Loucy (cell line): ENCODE data around the gene ANAPC16.
"Not testable (repeated sequence)": the region's sequence is repeated elsewhere in the genome, so short reads cannot be mapped to it uniquely, and the experiment has no call there.

Source experiments
- H2AFZ ChIP-seq: fragments of 200-600 bp; sonication (generic); 2 replicates; pipeline ENCODE4 v1.6.0; 2016; ENCODE audit warnings: antibody characterized with exemption, mild to moderate bottlenecking, low read length, moderate library complexity
- H3F3A ChIP-seq: fragments of 200-600 bp; 2 replicates; pipeline ENCODE4 v1.6.0; 2016; ENCODE audit warnings: antibody characterized with exemption, low read depth, mild to moderate bottlenecking
- H3K27me3 ChIP-seq: fragments of 200-600 bp; sonication (generic); 2 replicates; pipeline ENCODE4 v1.6.1; 2014; ENCODE audit warnings: low read length, mild to moderate bottlenecking; ENCODE audit not compliant: insufficient read depth, poor library complexity, severe bottlenecking
- H3K36me3 ChIP-seq: fragments of 200-600 bp; sonication (generic); 2 replicates; pipeline ENCODE4 v1.6.1; 2016; ENCODE audit warnings: low read length; ENCODE audit not compliant: insufficient read depth
- H3K4me1 ChIP-seq: fragments of 200-600 bp; sonication (generic); 2 replicates; pipeline ENCODE4 v1.5.1; 2014; ENCODE audit warnings: low read length, mild to moderate bottlenecking; ENCODE audit not compliant: insufficient read depth, poor library complexity, severe bottlenecking
- H3K4me2 ChIP-seq: fragments of 200-600 bp; sonication (generic); 2 replicates; pipeline ENCODE4 v1.6.0; 2014; ENCODE audit warnings: antibody characterized with exemption, low read length, low read depth, mild to moderate bottlenecking; ENCODE audit not compliant: poor library complexity, severe bottlenecking
- H3K4me3 ChIP-seq: fragments of 200-600 bp; sonication (generic); 2 replicates; pipeline ENCODE4 v1.5.1; 2014; ENCODE audit warnings: low read length, mild to moderate bottlenecking, mixed read lengths; ENCODE audit not compliant: poor library complexity, severe bottlenecking
- H3K79me2 ChIP-seq: fragments of 200-600 bp; sonication (generic); 2 replicates; pipeline ENCODE4 v1.6.1; 2014; ENCODE audit warnings: low read length; ENCODE audit not compliant: insufficient read depth
- H3K9ac ChIP-seq: fragments of 200-600 bp; sonication (generic); 2 replicates; pipeline ENCODE4 v1.6.0; 2014; ENCODE audit warnings: mild to moderate bottlenecking, low read depth, low read length, moderate library complexity; ENCODE audit not compliant: poor library complexity, severe bottlenecking
- H3K9me2 ChIP-seq: fragments of 200-600 bp; sonication (generic); replicated peaks from 2 replicates; pipeline ENCODE4 v1.6.1; 2016; ENCODE audit warnings: low read depth, low read length, mixed read lengths
- H3K9me3 ChIP-seq: fragments of 200-600 bp; sonication (generic); 2 replicates; pipeline ENCODE4 v1.6.1; 2014; ENCODE audit warnings: mild to moderate bottlenecking, antibody characterized with exemption, low read length, low read depth; ENCODE audit not compliant: insufficient read depth
- H4K20me1 ChIP-seq: fragments of 200-600 bp; sonication (generic); 2 replicates; pipeline ENCODE4 v1.6.0; 2014; ENCODE audit warnings: antibody characterized with exemption, low read length, mild to moderate bottlenecking; ENCODE audit not compliant: insufficient read depth, poor library complexity, severe bottlenecking
- CTCF ChIP-seq: fragments of 200-600 bp; sonication (generic); conservative IDR thresholded peaks from 2 replicates; pipeline ENCODE4 v1.5.1; 2014; ENCODE audit warnings: mild to moderate bottlenecking, antibody characterized with exemption, low read length
- EZH2phosphoT487 ChIP-seq: fragments of 200-600 bp; IDR thresholded peaks from 2 replicates; pipeline ENCODE4 v1.6.1; 2018; ENCODE audit warnings: antibody characterized with exemption, mild to moderate bottlenecking, moderate library complexity, borderline replicate concordance

ANAPC16 gene

GRCh38 chr10:72220637-72221036 is 4.8 kb downstream of the ANAPC16 start:
- Histone ChIP-seq H3K4me1 (peaks cover 31% of the 10 kb centered on the region), H3F3A (peaks cover 10% of the 10 kb centered on the region; the same call in 1 of the 2 replicates), H3K9me3 (no peaks in the 10 kb centered on the region), H3K9me2 (no peaks in the 10 kb centered on the region), H4K20me1 (peaks cover 22% of the 10 kb centered on the region), H3K4me3 (no peak overlapping the region), H3K9ac (no peak overlapping the region), H3K36me3 (peaks cover 3% of the 10 kb centered on the region; the same call in 1 of the 2 replicates), H3K4me2 (no peak overlapping the region), H2AFZ (no peak overlapping the region), H3K79me2 (peaks cover 53% of the 10 kb centered on the region), H3K27me3 (no peaks in the 10 kb centered on the region)
- TF ChIP-seq EZH2phosphoT487 (no peak), CTCF (no peak)

- no peak overlapping the region for H2AFZ ChIP-seq
- TF ChIP-seq EZH2phosphoT487 (no peak), CTCF (no peak)
- H4K20me1 ChIP-seq, result peaks cover 22% of the 10 kb centered on the region
- H3K36me3 ChIP-seq, result peaks cover 3% of the 10 kb centered on the region; the same call in 1 of the 2 replicates
- H3K27me3 ChIP-seq, result no peaks in the 10 kb centered on the region
- no peak overlapping the region for H3K9ac ChIP-seq
- H3K4me3 ChIP-seq, result no peak overlapping the region
- H3K9me2 ChIP-seq, result no peaks in the 10 kb centered on the region
- H3K79me2 ChIP-seq, result peaks cover 53% of the 10 kb centered on the region
- H3F3A ChIP-seq, result peaks cover 10% of the 10 kb centered on the region; the same call in 1 of the 2 replicates
- no peak overlapping the region for H3K4me2 ChIP-seq
- no peaks in the 10 kb centered on the region for H3K9me3 ChIP-seq
- H3K4me1 ChIP-seq, result peaks cover 32% of the 10 kb centered on the region
Observed at GRCh38 chr10:72221278-72221677, 5.5 kb downstream of the ANAPC16 start.

GRCh38 chr10:72223743-72224101 is 7.9 kb downstream of the ANAPC16 start:
- Histone ChIP-seq H3K4me3 (no peak overlapping the region), H3K27me3 (no peaks in the 10 kb centered on the region), H3K9me3 (no peaks in the 10 kb centered on the region), H3K9me2 (no peaks in the 10 kb centered on the region), H3K4me1 (peaks cover 24% of the 10 kb centered on the region), H3K9ac (peak overlapping the region; percentile 19), H4K20me1 (peaks cover 6% of the 10 kb centered on the region), H3F3A (peaks cover 7% of the 10 kb centered on the region; the same call in 1 of the 2 replicates), H3K36me3 (peaks cover 3% of the 10 kb centered on the region; the same call in 1 of the 2 replicates), H2AFZ (no peak overlapping the region), H3K79me2 (peaks cover 46% of the 10 kb centered on the region), H3K4me2 (no peak overlapping the region)
- TF ChIP-seq EZH2phosphoT487, result no peak
- TF ChIP-seq CTCF, result no peak

DNA sequence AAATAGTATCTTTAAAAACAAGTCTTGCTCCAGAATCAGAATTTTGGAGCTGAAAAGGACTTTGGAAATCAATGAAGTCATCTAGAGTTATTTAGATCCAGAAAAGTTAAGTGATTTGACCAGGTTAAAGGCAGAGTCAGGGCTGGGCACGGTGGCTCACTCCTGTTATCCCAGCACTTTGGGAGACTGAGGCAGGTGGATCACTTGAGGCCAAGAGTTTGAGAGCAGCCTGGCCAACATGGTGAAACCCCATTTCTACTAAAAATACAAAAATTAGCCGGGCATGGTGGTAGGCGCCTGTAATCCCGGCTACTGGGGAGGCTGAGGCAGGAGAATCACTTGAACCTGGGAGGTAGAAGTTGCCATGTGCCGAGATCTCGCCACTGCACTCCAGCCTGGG is 8.4 kb downstream of the ANAPC16 start:
- not testable (repeated sequence) for H3K36me3 ChIP-seq, H3K4me2 ChIP-seq, H3F3A ChIP-seq, H4K20me1 ChIP-seq, H3K27me3 ChIP-seq, H3K9me2 ChIP-seq, H2AFZ ChIP-seq, H3K4me3 ChIP-seq, H3K9me3 ChIP-seq, H3K9ac ChIP-seq
- Histone ChIP-seq H3K4me1 (peaks cover 19% of the 10 kb centered on the region), H3K79me2 (peaks cover 44% of the 10 kb centered on the region)
